HepG2 (cell line): ENCODE results near the gene RABL6. TPM values are rescaled to one million over a fixed set of nuclear protein-coding genes. Genes with fewer than 3 reads are reported as not detected.
A peak's percentile ranks its signal among the peaks of the same experiment; 100 is the strongest.
"Not testable (repeated sequence)": the region's sequence is repeated elsewhere in the genome, so short reads cannot be mapped to it uniquely, and the experiment has no call there.

Experiments
- ATAC-seq: fragments of 200-7000 bp; cut with Tn5 transposase; 3 replicates; pipeline ENCODE4 v1.9.1; 2020; ENCODE audit warnings: mild to moderate bottlenecking, moderate library complexity
- BruUV-seq: library from RNA; stranded (reverse); fragments of 400-500 nt; replicated peaks from 2 replicates; lab custom pipeline; 2021; lab: Mats Ljungman, UMichigan
- CTCF ChIA-PET: fragments of 300-600 bp; formaldehyde crosslinking; extraction: SDS; loops from one replicate; lab custom pipeline; 2021; ENCODE audit warnings: low total read pairs, inconsistent platforms, low intra/inter-chr PET ratio; lab: Yijun Ruan, JAX
- POLR2A ChIA-PET: fragments of 350-600 bp; sonication (Branson Sonifier 250); formaldehyde crosslinking; loops from one replicate; lab custom pipeline; 2020; ENCODE audit warnings: antibody characterized with exemption, inconsistent platforms; lab: Yijun Ruan, JAX
- DNase-seq: peaks from one replicate; pipeline ENCODE4 v3.0.0-alpha.2; 2015; ENCODE audit warnings: low spot score
- FAIRE-seq: peaks from 3 replicates; lab custom pipeline; 2011; peaks lifted over from hg19 to GRCh38; lab: Jason Lieb, UNC
- H2AFZ ChIP-seq: one replicate; pipeline ENCODE4 v1.6.1; 2011; ENCODE audit warnings: low read length, inconsistent platforms
- H3K27ac ChIP-seq: fragments of 300-600 bp; 3 replicates; pipeline ENCODE4 v1.8.0; 2011; ENCODE audit warnings: mixed run types, mild to moderate bottlenecking, mixed read lengths, low read length, inconsistent platforms; ENCODE audit not compliant: insufficient read depth; ENCODE audit errors: extremely low read length
- H3K27me3 ChIP-seq, 2 experiments: fragments of 200-600 bp in 1 of 2; 2 replicates in 1 of 2; 3 replicates in 1 of 2; pipeline versions ENCODE4 v1.6.0 to v1.8.0; 2011; ENCODE audit warnings: low read length in 2 of 2, mild to moderate bottlenecking in 2 of 2, moderate library complexity in 2 of 2, inconsistent platforms in 1 of 2; ENCODE audit not compliant: insufficient read depth in 2 of 2, control insufficient read depth in 1 of 2
- H3K36me3 ChIP-seq, 2 experiments: fragments of 200-600 bp in 1 of 2; replicated peaks in 1 of 2; 2 replicates in 1 of 2; 3 replicates in 1 of 2; pipeline versions ENCODE4 v1.5.1 to v1.8.0; 2011; ENCODE audit warnings: low read length in 2 of 2, inconsistent platforms in 1 of 2; ENCODE audit not compliant: insufficient read depth in 2 of 2, control insufficient read depth in 1 of 2
- H3K4me1 ChIP-seq: 2 replicates; pipeline ENCODE4 v1.5.1; 2012; ENCODE audit warnings: low read length, inconsistent platforms; ENCODE audit not compliant: insufficient read depth
- H3K4me2 ChIP-seq: 2 replicates; pipeline ENCODE4 v1.6.0; 2011; ENCODE audit warnings: low read depth, low read length, inconsistent platforms
- H3K4me3 ChIP-seq, 3 experiments: fragments of 200-600 bp in 1 of 3; sonication (generic), shearing (Covaris generic) in 1 of 3; replicated peaks in 1 of 3; 2 replicates each; pipeline ENCODE4 v1.5.1; 2011 to 2016; ENCODE audit warnings: low read length in 3 of 3, inconsistent platforms in 2 of 3, low read depth in 2 of 3, mild to moderate bottlenecking in 2 of 3, control low read depth in 1 of 3, mixed read lengths in 1 of 3; ENCODE audit not compliant: insufficient read depth in 1 of 3
- H3K79me2 ChIP-seq: one replicate; pipeline ENCODE4 v1.6.1; 2011; ENCODE audit warnings: low read length, inconsistent platforms; ENCODE audit not compliant: insufficient read depth
- H3K9ac ChIP-seq: 2 replicates; pipeline ENCODE4 v1.6.0; 2011; ENCODE audit warnings: mild to moderate bottlenecking, low read depth, low read length, inconsistent platforms; ENCODE audit not compliant: insufficient read depth
- H3K9me3 ChIP-seq: 2 replicates; pipeline ENCODE4 v1.5.1; 2012; ENCODE audit warnings: mild to moderate bottlenecking, low read length
- H4K20me1 ChIP-seq: 2 replicates; pipeline ENCODE4 v1.6.0; 2011; ENCODE audit warnings: inconsistent platforms, mild to moderate bottlenecking, low read length, moderate library complexity; ENCODE audit not compliant: insufficient read depth
- DPF2 ChIP-seq: sonication (generic); formaldehyde crosslinking; IDR thresholded peaks from 2 replicates; pipeline ENCODE4 v1.4.0; 2020; ENCODE audit warnings: mild to moderate bottlenecking, low read depth, missing genetic modification reagents, borderline replicate concordance
- GATA4 ChIP-seq: sonication (generic); IDR thresholded peaks from 2 replicates; pipeline ENCODE4 v1.6.1; 2016; ENCODE audit warnings: antibody characterized with exemption, low read depth, borderline replicate concordance
- JUND ChIP-seq: sonication (generic); formaldehyde crosslinking; IDR thresholded peaks from 2 replicates; pipeline ENCODE4 v1.8.0; 2022; ENCODE audit warnings: mild to moderate bottlenecking, missing genetic modification reagents
- KDM2A ChIP-seq: sonication (generic); formaldehyde crosslinking; IDR thresholded peaks from 2 replicates; pipeline ENCODE4 v1.4.0; 2020; ENCODE audit warnings: low read depth, missing genetic modification reagents, borderline replicate concordance
- NFKBIZ ChIP-seq: IDR thresholded peaks from 2 replicates; pipeline ENCODE4 v1.6.1; 2018; ENCODE audit warnings: missing genetic modification reagents, missing compliant biosample characterization
- YEATS4 ChIP-seq: sonication (generic); formaldehyde crosslinking; IDR thresholded peaks from 2 replicates; pipeline ENCODE4 v1.4.0; 2020; ENCODE audit warnings: missing genetic modification reagents, borderline replicate concordance
- ZBTB3 ChIP-seq: sonication (generic); formaldehyde crosslinking; IDR thresholded peaks from 2 replicates; pipeline ENCODE4 v1.4.0; 2020; ENCODE audit warnings: low read depth, mild to moderate bottlenecking, moderate library complexity, missing genetic modification reagents, borderline replicate concordance
- ZBTB43 ChIP-seq: sonication (generic); formaldehyde crosslinking; conservative IDR thresholded peaks from 2 replicates; pipeline ENCODE4 v1.4.0; 2020; ENCODE audit warnings: missing genetic modification reagents
- ZBTB7B ChIP-seq: sonication (generic); formaldehyde crosslinking; IDR thresholded peaks from 2 replicates; pipeline ENCODE4 v1.4.0; 2020; ENCODE audit warnings: missing genetic modification reagents
- ZNF224 ChIP-seq: sonication (generic); formaldehyde crosslinking; IDR thresholded peaks from 2 replicates; pipeline ENCODE4 v1.5.0; 2020; ENCODE audit warnings: mild to moderate bottlenecking, missing genetic modification reagents
- ZNF317 ChIP-seq: sonication (generic); formaldehyde crosslinking; IDR thresholded peaks from 2 replicates; pipeline ENCODE4 v1.5.0; 2020; ENCODE audit warnings: mild to moderate bottlenecking, missing genetic modification reagents
- ZNF343 ChIP-seq: sonication (generic); formaldehyde crosslinking; IDR thresholded peaks from 2 replicates; pipeline ENCODE4 v1.4.0; 2020; ENCODE audit warnings: mild to moderate bottlenecking, missing genetic modification reagents
- ZNF615 ChIP-seq: sonication (generic); formaldehyde crosslinking; IDR thresholded peaks from 2 replicates; pipeline ENCODE4 v1.5.0; 2020; ENCODE audit warnings: mild to moderate bottlenecking, missing genetic modification reagents, borderline replicate concordance
- ZNF770 ChIP-seq: sonication (generic); formaldehyde crosslinking; IDR thresholded peaks from 2 replicates; pipeline ENCODE4 v1.5.0; 2020; ENCODE audit warnings: mild to moderate bottlenecking, missing genetic modification reagents
- whole genome bisulfite sequencing: methylation state at CpG from one replicate; pipeline ENCODE4 v1.1.6; 2017; ENCODE audit warnings: low lambda C conversion rate; 5-methylcytosine and 5-hydroxymethylcytosine counted together
- in situ Hi-C: cut with HindIII; loops from 2 replicates; pipeline ENCODE4 v1.10.0; 2017; ENCODE audit warnings: low pct_unique_long_range_greater_than_20kb; ENCODE audit not compliant: extremely low pct_ligation_motif_present
- intact Hi-C: fragments of 100-400 bp; cut with micrococcal nuclease; formaldehyde crosslinking; loops from one replicate; pipeline ENCODE4 v1.10.0; 2022; ENCODE audit not compliant: unreplicated experiment
- polyA plus RNA-seq, 8 experiments: library from polyadenylated mRNA; depleted of rRNA in 3 of 8; stranded (reverse) in 7 of 8; unstranded in 1 of 8; fragments of >200 nt; fragmentation: Illumina TruSeq in 4 of 8; extraction: Trizol in 4 of 8; gene quantifications; 2 replicates each; pipeline versions ENCODE4 v1.2.1 to v1.2.3, GENCODE V29; 2011 to 2016; ENCODE audit warnings: low read depth in 4 of 8, missing spikeins in 1 of 8, mixed read lengths in 1 of 8; ENCODE audit not compliant: insufficient read depth in 1 of 8
- total RNA-seq, 5 experiments: library from RNA; depleted of rRNA; stranded (reverse); fragments of >200 nt; fragmentation: Illumina TruSeq; extraction: Trizol; gene quantifications; 2 replicates each; pipeline ENCODE4 v1.2.3, GENCODE V29; 2016; ENCODE audit warnings: low read depth in 1 of 5
- TF ChIP-seq, protein P1 (sequence below): sonication (generic); formaldehyde crosslinking; IDR thresholded peaks from 2 replicates; pipeline ENCODE4 v1.4.0; 2020; ENCODE audit warnings: missing genetic modification reagents

Gene RABL6
- total and polyA plus RNA-seq, 2 of the 13 experiments (the other 11 are each of a cell fraction or from before 2014, with no cell fraction given), result 81.5 to 125 TPM

GRCh38 chr9:136788644-136789522 is 18.9 kb upstream of the RABL6 start:
- FAIRE-seq, result peak; percentile 23
- H2AFZ ChIP-seq, H4K20me1 ChIP-seq, ATAC-seq, H3K9me3 ChIP-seq, H3K27me3 ChIP-seq, CTCF ChIA-PET, in situ Hi-C loops: not testable (repeated sequence)
- H3K79me2 ChIP-seq, result peaks cover 24% of the 10 kb centered on the region
- DNase-seq, result peak; percentile 80
- H3K9ac ChIP-seq, result peak overlapping the region; percentile 67
- peak overlapping the region; percentile 91 for H3K4me2 ChIP-seq
- 2% methylated on average over 24 of the region's 27 CpGs for WGBS
- BruUV-seq, result TSS peak; percentile 45
- peak overlapping the region; percentile 91 for H3K27ac ChIP-seq
- intact Hi-C loops, result loop anchor here (5.0 to 10.0 kb wide), 3 partner anchors 58 to 138 kb away; partner anchors contain the start of genes PHPT1 and TRAF2
- POLR2A ChIA-PET, result interaction anchor here (0.6 to 1.9 kb wide), 7 partner anchors 11 to 247 kb away, joined by 3 to 9 read pairs (median 4); partner anchors contain the start of gene FBXW5
- peaks cover 82% of the 10 kb centered on the region for H3K4me1 ChIP-seq
- H3K36me3 ChIP-seq, result 0 out of 5 replicates have a peak, but pooled peaks cover 0 to 12% of the 10 kb centered on the region in 2 experiments
- H3K4me3 ChIP-seq, result peak overlapping the region; percentile 57 to 67 (median 65)
- TF ChIP-seq KDM2A (CRISPR knock-in tag) (peak; percentile 32; the same call in 1 of the 2 replicates), ZBTB3 (CRISPR knock-in tag) (0 out of 2 replicates have a peak, but pooled peaks have one; percentile 32), NFKBIZ (CRISPR knock-in tag) (0 out of 2 replicates have a peak, but pooled peaks have one; percentile 45), DPF2 (CRISPR knock-in tag) (0 out of 2 replicates have a peak, but pooled peaks have one; percentile 62), ZNF224 (peak; percentile 78; the same call in 1 of the 2 replicates), JUND (CRISPR knock-in tag) (peak; percentile 39; the same call in 1 of the 2 replicates), ZNF343 (peak; percentile 27; the same call in 1 of the 2 replicates), ZBTB43 (0 out of 2 replicates have a peak, but pooled peaks have one; percentile 14), ZNF770 (peak; percentile 11; the same call in 1 of the 2 replicates), GATA4 (peak; percentile 85; the same call in 1 of the 2 replicates), YEATS4 (peak; percentile 73; the same call in 1 of the 2 replicates), ZBTB7B (CRISPR knock-in tag) (peak; percentile 64; the same call in 1 of the 2 replicates), ZNF317 (CRISPR knock-in tag) (0 out of 2 replicates have a peak, but pooled peaks have one; percentile 38), ZNF615 (CRISPR knock-in tag) (peak; percentile 16; the same call in 1 of the 2 replicates)
- TF ChIP-seq, protein P1, sequence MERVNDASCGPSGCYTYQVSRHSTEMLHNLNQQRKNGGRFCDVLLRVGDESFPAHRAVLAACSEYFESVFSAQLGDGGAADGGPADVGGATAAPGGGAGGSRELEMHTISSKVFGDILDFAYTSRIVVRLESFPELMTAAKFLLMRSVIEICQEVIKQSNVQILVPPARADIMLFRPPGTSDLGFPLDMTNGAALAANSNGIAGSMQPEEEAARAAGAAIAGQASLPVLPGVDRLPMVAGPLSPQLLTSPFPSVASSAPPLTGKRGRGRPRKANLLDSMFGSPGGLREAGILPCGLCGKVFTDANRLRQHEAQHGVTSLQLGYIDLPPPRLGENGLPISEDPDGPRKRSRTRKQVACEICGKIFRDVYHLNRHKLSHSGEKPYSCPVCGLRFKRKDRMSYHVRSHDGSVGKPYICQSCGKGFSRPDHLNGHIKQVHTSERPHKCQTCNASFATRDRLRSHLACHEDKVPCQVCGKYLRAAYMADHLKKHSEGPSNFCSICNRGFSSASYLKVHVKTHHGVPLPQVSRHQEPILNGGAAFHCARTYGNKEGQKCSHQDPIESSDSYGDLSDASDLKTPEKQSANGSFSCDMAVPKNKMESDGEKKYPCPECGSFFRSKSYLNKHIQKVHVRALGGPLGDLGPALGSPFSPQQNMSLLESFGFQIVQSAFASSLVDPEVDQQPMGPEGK (CRISPR knock-in tag), result peak; percentile 15; the same call in 1 of the 2 replicates
